Measurements from ENCODE around the gene ELFN2.
A peak's percentile ranks its signal among the peaks of the same experiment; 100 is the strongest.

GRCh38 chr22:37472418-37473006 is 45.2 kb upstream of the ELFN2 start:
- 0 out of 2 replicates have a peak, but pooled peaks have one; percentile 34 for TF ChIP-seq ZBTB7A (IDR thresholded peaks at IDR 0.05; ENCODE audit: low read depth)
- peak; percentile 68 for TF ChIP-seq RAD21 (IDR thresholded peaks at IDR 0.05; ENCODE audit: low read depth)

Measured in Ishikawa (cell line).